ENCODE results near the gene EDN2.

DNA sequence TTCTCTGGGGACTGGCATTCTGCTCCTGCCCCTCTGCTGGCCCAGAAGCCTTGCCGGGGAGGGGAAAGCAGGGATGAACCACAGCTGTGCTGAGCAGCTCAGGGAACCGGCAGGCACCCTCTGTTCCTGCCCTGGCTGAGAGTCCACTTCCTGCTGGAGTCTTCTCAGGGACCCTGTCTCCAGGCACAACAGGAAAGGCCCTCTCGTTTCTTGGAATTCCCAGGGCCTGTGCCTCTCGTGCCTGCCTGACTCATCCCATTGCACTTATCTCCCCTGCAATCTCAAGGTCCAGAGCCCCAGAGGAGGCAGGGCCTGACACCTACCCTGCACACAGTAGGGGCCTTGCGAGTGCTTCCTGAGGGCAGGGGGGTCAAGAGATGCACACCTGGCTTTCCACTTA is 1.1 kb upstream of the EDN2 start:
- TF ChIP-seq, protein P1, sequence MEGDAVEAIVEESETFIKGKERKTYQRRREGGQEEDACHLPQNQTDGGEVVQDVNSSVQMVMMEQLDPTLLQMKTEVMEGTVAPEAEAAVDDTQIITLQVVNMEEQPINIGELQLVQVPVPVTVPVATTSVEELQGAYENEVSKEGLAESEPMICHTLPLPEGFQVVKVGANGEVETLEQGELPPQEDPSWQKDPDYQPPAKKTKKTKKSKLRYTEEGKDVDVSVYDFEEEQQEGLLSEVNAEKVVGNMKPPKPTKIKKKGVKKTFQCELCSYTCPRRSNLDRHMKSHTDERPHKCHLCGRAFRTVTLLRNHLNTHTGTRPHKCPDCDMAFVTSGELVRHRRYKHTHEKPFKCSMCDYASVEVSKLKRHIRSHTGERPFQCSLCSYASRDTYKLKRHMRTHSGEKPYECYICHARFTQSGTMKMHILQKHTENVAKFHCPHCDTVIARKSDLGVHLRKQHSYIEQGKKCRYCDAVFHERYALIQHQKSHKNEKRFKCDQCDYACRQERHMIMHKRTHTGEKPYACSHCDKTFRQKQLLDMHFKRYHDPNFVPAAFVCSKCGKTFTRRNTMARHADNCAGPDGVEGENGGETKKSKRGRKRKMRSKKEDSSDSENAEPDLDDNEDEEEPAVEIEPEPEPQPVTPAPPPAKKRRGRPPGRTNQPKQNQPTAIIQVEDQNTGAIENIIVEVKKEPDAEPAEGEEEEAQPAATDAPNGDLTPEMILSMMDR (IDR thresholded peaks at IDR 0.05; ENCODE audit: insufficient read depth, low read length), result no peak
- TF ChIP-seq POLR2AphosphoS5 (IDR thresholded peaks at IDR 0.05; ENCODE audit: low read depth) (no peak), GABPA (IDR thresholded peaks at IDR 0.05; ENCODE audit: low read depth) (no peak)
- TF ChIP-seq, protein P2, sequence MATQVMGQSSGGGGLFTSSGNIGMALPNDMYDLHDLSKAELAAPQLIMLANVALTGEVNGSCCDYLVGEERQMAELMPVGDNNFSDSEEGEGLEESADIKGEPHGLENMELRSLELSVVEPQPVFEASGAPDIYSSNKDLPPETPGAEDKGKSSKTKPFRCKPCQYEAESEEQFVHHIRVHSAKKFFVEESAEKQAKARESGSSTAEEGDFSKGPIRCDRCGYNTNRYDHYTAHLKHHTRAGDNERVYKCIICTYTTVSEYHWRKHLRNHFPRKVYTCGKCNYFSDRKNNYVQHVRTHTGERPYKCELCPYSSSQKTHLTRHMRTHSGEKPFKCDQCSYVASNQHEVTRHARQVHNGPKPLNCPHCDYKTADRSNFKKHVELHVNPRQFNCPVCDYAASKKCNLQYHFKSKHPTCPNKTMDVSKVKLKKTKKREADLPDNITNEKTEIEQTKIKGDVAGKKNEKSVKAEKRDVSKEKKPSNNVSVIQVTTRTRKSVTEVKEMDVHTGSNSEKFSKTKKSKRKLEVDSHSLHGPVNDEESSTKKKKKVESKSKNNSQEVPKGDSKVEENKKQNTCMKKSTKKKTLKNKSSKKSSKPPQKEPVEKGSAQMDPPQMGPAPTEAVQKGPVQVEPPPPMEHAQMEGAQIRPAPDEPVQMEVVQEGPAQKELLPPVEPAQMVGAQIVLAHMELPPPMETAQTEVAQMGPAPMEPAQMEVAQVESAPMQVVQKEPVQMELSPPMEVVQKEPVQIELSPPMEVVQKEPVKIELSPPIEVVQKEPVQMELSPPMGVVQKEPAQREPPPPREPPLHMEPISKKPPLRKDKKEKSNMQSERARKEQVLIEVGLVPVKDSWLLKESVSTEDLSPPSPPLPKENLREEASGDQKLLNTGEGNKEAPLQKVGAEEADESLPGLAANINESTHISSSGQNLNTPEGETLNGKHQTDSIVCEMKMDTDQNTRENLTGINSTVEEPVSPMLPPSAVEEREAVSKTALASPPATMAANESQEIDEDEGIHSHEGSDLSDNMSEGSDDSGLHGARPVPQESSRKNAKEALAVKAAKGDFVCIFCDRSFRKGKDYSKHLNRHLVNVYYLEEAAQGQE (IDR thresholded peaks at IDR 0.05; ENCODE audit: insufficient replicate concordance, low read depth), result no peak

All from HL-60 (cell line).